ENCODE results near the gene LCOR.
"Not testable (repeated sequence)": the region's sequence is repeated elsewhere in the genome, so short reads cannot be mapped to it uniquely, and the experiment has no call there.

Gene LCOR

DNA sequence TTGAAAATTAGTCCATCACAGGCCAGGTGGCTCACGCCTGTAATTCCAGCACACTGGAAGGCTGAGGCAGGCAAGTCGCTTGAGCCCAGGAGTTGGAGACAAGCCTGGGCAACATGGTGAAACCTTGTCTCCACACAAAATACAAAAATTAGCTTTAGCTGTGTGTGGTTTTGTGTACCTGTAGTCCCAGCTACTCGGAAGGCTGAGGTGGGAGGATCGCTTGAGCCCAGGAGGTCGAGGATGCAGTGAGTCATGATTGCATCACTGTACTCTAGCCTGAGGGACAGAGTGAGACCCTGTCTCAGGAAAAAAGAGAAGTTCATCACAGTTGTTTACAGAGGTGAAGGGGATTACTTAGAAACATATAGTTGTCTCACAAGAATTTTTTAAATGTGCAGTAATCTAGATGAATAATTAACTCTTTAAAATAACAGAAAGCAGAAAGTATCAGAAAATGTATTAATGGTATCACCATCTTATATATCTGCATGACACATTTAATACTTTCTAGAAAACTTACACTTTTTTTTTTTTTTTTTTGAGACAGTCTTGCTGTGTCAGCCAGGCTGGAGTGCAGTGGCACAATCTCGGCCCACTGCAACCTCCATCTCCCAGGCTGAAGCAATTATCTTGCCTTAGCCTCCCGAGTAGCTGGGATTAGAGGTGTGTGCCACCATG lies 8.9 kb downstream of the LCOR start:
- no peak for DNase-seq (ENCODE audit: low spot score)

DNA sequence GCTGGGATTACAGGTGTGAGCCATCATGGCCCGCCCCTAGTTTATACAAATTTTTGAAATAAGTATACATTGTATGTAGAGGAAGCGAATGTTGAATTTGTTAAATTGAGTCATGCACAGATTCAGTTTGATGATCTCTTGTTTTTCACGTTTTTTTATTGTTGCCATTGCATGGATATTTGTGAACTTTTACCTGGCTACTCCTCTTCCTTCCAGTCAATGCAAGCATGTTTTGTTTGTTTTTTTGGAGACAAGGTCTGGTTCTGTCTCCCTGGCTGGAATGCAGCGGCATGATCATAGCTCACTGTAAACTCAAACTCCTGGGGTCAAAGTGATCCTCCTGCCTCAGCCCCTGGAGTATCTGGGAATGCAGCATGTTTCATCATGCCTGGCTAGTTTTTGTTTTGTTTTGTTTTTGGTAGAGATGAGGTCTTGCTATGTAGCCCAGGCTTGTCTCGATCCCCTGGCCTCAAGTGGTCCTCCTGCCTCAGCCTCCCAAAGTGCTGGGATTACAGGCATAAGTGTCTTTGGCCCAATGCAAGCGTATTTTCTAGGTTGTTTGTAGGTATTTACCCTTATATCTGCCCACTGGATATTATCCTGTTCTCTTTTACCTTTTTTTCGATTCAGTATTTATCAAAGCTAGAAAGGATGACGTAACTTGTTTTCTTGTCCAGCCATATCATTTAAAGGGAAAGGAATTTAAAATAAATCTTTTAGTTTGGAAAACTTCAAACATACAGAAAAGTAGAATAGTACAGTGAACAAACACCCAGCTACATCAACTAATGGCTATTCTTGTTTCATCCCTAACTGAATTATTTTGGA lies 11.0 kb downstream of the LCOR start:
- no peak for DNase-seq (ENCODE audit: low spot score)

DNA sequence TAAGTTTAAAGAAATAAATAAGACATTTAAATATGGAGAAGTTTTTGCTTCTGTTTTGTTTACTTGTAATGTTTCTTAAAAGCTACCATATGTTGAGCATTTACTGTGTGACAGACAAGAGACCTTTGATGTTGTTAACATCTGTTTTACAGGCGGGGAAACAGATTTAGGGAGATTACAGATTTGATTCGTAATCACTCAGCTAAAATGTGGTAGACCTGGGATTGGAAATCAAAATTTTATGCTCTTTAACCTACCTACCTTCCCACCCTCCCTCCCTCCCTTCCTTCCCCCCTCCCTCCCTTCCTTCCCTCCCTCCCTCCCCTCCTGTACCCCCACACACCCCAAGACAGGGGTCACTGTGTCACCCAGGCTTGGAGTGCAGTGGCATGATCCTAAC lies 11.7 kb downstream of the LCOR start:
- DNase-seq (ENCODE audit: low spot score) = no peak

DNA sequence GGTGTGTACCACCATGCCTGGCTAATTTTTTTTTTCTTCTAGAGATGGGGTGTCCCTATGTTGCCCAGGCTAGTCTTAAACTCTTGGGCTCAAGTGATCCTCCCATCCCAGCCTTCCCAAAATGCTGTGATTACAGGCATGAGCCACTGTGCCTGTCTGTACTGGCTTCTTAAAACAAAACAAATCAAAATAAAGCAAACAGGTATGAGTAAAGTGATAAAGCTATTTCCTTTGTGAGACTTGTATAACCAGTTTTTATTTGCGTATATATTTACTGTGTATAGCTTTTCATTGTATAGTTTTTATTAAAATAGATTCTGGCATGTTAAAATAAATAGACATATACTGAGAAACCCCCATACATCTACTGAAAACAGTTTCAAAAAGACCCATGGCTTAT lies 14.3 kb downstream of the LCOR start:
- no peak for DNase-seq (ENCODE audit: low spot score)

DNA sequence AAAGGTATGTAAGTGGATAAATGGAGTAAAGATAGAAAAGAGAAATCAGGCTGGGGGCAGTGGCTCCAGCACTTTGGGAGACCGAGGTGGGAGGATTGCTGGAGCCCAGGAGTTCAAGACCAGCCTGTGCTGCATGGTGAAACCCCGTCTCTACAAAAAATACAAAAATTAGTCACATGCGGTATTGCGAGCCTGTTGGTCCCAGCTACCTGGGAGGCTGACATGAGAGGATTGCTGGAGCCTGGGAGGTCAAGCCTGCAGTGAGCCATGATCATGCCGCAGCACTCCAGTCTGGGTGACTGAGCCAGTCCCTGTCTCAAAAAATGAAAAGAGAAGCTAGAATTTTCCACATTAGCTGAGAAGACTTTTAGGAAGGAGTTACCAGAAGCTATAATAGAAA lies 14.8 kb downstream of the LCOR start:
- no peak for DNase-seq (ENCODE audit: low spot score)

DNA sequence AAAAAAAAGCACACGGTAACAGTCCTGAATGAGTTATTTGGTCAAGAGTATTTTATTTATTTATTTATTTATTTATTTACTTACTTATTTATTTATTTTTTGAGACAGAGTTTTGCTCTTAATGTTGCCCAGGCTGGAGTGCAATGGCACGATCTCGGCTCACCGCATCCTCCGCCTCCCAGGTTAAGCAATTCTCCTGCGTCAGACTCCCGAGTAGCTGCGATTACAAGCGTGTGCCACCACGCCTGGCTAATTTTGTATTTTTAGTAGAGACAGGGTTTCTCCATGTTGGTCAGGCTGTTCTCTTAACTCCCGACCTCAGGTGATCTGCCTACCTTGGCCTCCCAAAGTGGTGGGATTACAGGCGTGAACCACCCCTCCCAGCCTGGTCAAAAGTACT lies 15.3 kb downstream of the LCOR start:
- DNase-seq (ENCODE audit: low spot score) = not testable (repeated sequence)

DNA sequence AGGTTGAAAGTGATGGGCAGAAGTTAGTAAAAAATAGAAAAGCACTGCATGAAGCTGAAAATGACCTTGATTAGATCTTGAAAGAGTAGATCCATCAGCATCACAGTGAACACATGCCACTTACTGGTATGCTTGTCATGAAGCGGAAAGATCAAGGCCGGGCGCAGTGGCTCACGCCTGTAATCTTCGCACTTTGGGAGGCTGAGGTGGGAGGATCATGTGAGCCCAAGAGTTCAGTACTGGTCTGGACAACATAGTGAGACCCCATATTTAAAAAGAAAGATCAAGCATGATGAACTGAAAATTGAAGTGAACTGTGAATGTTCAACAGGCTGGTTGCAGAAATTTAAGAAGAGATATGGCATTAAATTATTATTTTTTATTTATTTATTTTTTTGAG lies 18.0 kb downstream of the LCOR start:
- no peak for DNase-seq (ENCODE audit: low spot score)

DNA sequence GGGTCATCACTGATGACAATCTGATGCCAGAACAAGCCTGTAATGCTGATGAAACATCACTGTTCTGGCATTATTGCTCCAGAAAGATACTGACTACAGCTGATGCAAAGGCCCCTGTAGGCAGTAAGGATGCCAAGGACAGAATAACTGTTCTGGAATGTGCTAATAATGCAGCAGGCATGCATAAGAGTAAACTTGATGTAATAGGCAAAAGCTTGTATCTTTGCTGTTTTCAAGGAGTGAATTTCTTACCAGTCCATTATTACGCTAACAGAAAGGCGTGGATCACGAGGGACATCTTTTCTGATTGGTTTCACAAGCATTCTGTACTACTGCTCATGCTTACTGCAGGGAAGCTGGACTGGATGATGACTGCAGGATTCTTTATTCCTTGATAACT lies 18.7 kb downstream of the LCOR start:
- DNase-seq (ENCODE audit: low spot score) = peak; percentile 86

DNA sequence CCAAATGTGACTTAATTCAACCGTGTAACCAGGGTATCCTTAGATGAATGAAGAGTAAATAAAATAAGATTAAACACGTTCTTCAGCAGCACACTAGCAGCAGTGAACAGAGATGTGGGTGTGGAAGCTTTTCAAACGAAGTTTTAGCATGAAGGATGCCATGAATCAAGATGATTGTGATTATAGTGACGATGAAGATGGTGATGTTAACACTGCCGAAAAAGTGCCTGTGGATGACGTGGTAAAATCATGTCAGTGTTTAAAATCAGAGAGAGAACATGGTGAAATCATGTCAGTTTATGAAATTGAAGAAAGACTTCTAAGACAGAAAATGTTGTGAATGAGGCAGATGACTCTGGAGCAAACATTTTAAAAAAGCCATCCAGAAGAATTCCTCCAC lies 19.2 kb downstream of the LCOR start:
- DNase-seq (ENCODE audit: low spot score) = no peak

DNA sequence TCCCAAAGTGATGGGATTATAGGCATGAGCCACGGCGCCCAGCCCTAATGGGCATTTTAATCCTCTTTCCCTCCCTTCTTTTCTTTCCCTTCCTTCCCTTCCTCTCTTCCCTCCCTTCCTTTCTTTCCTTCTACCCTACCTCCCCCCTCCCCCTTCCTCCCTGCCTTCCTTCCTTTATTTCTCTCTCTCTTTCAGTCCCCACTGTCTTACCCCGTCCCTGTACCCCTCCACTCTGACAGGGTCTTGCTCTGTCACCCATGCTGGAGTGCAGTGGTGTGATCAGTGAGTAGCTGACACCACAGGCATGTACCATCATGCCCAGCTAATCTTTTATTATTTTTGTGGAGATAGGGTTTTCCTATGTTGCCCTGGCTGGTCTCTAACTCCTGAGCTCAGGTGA lies 24.2 kb downstream of the LCOR start:
- DNase-seq (ENCODE audit: low spot score) = no peak

DNA sequence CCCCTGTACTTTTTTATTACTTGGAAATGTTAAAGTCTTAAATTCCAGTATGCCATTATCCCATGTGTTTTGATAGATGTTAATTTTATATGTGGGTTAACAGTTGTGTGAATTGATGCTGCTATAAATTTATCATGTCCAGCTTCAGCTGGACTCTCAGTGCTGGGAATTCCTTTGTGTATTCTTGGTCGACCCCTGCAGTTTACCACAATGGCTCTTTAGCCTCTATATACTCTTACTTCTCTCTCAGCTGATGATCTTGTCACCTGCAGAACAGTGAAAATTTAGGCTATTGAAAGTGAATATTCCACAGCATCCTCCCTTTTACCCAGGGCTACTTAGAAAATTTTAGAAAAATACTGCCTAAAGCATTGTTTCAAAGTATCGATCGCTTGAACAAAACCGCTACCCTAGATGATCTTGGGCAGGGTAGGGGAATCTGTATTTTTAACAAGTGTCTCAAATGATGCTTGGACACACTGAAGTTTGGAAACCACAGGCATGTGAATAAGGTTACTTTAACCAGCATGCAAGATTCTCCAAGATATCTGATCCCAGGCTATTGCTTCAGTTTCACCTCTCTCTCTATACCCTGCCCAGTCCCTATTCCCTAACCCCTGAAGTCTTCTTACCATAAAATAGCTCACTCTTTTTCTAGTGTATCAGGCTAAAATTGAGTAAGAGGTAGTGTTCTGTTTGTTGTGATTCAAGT lies 25.4 kb downstream of the LCOR start:
- DNase-seq (ENCODE audit: low spot score) = no peak

DNA sequence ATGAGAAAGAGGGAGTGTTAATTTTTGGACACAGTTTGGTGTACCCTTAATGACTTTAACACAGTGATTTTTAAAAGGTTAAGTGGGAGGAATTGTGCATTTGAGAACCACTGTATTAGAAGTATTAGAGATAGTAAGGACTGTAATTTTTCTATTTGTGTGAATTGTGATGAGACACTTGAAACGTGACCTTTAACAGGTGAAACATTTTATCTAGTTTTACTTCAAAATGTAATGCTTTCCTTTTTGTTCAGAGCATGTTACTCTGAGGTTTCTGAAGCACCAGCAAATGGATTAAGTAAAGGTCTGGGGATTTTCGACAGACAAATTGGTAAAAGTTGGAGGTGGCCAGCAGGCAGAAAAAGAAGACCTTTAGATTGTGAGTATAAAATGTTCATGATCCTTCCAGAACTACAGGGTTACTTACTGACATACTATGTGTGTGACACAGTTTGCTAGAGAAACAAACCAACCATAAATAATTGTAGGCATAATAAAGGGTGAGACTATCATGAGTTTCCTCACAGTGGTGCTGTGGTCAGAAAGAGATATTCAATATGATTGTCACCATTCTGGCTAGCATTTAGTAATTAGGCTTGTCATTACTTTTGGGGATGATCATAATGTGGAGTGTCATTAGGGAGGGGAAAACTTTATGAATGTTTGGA lies 26.1 kb downstream of the LCOR start:
- no peak for DNase-seq (ENCODE audit: low spot score)

DNA sequence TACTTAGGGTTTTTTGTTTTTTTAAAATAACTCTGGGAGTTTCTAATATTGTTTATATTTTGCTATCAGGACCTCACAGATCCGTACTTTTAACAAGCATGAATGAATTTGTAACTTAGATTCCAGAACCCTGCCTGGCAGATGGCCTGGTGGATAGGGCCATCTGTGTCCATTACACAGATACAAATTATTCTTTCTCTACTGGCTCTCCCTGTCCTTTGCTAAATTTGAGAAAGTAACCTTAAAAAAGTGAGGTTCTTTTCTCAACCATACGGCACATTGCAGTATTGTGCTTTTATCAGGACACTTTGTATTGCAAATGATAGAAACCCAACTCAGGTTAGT lies 26.6 kb downstream of the LCOR start:
- DNase-seq (ENCODE audit: low spot score) = no peak

DNA sequence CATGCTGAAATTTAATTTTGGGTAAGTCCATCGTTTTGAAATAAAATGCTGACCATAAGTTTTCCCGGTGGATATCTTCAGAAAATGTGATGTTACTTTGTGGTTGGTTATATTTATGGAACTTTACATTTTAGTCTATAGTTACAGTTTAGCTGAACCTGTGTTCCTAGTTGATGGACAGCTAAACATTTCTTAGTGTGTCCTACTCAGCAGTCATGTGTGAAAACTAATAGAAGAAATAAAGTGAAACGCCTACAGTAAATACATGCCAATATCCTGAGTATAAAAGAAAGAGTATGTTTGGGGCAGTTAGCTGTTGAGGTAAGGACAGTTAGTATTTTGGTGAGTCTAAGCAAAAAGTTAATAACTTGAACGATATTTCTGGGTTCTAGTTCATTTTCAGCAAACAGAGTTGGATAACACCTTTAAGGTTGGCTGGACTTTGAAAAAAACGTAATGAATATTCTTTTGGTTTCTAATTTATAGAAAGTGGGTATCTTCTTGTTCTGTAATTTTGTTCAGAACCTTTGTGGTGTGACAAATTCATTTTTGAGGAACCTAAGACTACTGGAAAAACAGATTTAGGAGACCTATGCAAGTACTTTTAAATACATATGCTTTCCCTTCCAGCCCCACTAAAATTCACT lies 28.7 kb downstream of the LCOR start:
- no peak for DNase-seq (ENCODE audit: low spot score)

DNA sequence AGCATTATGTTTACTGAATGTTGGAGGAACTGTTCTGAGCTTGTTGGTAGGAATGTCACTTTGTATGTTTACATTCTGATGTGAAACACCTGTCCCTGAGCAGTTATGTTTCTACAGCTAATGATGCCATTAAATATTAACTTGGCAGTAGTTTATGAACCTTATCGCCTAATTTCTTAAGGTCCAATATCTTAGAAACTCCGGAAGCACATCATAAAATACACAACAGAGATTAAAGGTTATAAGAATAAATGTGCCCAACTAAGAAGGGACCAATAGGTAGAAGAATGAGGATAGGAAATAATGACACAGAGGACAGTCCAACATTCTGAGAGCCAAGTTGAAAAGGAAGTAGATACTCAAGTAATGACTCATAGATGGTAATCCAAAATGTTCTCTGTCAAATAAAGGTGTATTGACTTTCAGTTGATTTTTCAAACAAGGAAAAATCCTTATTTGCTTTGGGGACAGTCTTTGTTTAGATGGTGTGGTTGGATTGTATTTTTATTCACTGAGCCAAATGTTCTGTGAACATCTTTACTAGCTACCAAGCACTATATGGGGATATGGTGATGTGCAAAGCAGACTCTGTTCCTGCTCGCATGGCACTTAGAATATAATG lies 31.9 kb downstream of the LCOR start:
- DNase-seq (ENCODE audit: low spot score) = peak; percentile 54

DNA sequence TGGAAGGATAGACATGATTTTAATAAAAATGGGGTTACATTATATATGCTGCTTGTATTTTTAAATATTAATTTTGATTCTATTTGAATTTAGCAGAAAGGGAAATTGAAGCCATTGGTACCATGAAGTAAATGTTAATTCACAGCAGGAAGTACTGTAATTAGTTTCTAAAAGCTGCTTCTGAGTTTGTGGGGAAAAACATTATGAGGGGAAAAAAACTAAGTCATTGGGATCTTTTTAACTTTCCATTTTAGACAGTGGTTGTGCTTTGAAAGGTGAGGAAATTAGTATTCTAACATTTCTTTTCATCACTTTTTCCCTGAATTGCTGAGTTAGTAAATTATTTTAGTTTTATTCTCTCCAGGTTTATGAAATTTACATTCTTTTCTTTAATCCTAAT lies 41.0 kb downstream of the LCOR start:
- DNase-seq (ENCODE audit: low spot score) = no peak

DNA sequence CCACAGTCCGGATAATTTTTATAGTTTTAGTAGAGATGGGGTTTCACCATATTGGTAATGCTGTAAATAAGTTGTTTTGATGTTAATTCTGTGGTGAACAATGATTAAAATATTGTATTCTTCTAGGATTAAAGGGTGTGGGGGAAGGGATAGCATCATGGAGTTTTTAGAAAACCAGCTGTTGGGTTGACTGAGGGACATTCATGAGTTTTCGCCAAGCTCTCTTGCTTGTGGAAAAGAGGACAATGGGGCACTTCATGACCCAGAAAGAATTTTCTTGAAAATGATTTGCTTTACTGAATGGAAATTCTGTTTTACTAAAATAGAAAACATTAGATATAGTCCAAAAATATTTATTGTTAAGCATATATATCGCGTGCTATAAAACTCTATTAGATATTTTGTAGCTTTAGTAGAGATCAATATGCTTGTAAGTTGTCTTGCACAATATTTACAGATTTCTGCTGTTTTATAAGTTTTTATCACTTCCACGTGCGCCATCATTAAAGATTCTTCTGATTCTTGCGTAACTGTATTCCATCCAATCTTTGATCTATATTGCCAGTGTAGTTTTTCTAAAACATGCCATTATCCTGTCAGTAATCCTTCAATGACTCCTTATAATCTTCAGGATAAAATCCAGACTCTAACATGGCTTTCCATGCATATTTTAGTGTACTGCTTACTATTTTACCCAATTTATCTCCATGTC lies 41.8 kb downstream of the LCOR start:
- DNase-seq (ENCODE audit: low spot score) = no peak

DNA sequence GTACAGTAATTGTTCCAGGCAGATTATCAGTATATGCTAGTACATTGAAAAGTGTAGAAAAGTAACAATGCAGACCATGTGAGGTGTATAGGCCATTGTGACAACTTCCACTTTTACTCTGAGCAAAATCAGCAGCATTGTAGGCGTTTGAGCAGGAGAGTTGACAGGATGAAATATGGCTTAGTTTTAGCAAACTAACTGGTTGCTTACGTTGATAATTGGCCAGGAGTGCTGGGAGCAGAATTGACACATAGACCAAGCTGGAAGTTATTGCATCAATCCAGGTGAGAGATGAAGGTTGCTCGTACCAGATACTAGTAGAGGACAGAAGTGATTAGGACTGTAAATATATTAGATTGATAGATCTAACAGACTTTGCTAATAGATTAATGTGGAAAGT lies 46.0 kb downstream of the LCOR start:
- no peak for DNase-seq (ENCODE audit: low spot score)

DNA sequence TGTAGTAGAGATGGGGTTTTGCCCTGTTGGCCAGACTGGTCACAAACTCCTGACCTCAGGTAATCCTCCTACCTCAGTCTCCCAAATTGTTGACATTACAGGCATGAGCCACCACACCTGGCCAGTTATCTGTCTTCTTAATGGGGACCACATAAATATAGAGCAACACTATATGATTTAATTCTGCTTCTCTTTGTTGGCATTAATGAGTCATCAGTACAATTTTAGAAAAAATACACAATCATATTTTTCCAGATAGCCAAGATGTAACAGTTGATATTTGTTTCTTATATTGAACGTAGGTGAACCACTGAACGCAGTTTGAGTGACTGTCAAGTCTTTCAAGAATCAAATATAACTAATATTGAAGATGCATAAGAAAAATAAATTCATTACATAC lies 48.5 kb downstream of the LCOR start:
- DNase-seq (ENCODE audit: low spot score) = no peak

DNA sequence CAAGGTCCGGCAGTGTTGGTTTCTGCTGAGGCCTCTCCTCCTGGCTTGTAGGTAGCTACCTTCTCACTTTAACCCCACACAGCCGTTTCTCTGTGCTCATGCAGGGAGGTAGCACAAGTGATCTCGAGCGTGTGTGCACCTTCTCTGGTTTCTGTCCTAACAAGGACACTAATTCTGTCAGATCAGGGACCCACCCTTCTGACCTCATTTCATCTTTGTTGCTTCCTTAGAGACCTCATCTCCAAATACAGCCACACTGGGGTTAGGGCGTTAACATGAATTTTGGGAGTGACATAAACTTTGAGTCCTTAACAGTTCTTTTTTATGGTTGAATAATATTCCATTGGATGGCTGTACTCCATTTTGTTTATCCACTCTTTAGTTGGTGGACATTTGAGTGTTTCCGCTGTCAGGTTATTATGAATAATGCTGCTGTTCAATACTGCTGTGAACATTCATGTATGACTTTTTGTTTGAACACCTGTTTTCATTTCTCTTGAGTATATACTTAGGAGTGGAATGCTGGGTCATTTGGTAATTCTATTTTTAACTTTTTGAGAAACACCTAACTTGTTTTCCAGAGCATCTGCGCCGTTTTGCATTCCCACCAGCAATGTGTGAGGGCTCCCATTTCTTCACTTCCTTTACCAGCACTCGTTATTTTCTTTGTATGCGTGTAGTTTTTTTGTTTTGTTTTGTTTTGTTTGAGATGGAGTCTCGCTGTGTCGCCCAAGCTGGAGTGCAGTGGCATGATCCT lies 57.5 kb downstream of the LCOR start:
- no peak for DNase-seq (ENCODE audit: low spot score)

DNA sequence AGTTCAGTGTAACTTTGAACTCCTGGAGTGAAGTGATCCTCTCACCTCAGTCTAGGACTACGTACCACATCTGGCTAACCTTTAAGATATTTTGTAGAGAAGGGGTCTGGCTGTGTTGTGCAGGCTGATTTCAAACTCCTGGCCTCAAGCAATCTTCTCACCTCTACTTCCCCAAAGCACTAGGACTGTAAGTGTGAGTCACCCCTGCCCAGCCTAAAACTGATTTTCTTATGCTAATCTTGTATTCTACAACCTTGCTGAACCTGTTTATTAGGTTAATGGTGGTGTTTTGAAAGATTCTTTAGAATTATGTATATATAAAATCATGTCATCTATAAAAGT lies 58.0 kb downstream of the LCOR start:
- no peak for DNase-seq (ENCODE audit: low spot score)
